GM23338 (cell line): ENCODE measurements around the gene USP35. TPM values are rescaled to one million over a fixed set of nuclear protein-coding genes. Genes with fewer than 3 reads are reported as not detected.

Experiments
- ATAC-seq: fragments of 200-7000 bp; cut with Tn5 transposase; 3 replicates; pipeline ENCODE4 v1.9.1; 2020
- DNase-seq: peaks from one replicate; pipeline ENCODE4 v3.0.0-alpha.2; 2015; ENCODE audit warnings: low spot score
- H2AFZ ChIP-seq: fragments of 200-600 bp; sonication (generic); 2 replicates; pipeline ENCODE4 v1.8.0; 2016; ENCODE audit warnings: antibody characterized with exemption, mild to moderate bottlenecking, moderate library complexity
- H3F3A ChIP-seq: fragments of 200-600 bp; sonication (generic); replicated peaks from 2 replicates; pipeline ENCODE4 v1.8.0; 2017; ENCODE audit warnings: antibody characterized with exemption, mixed run types, low read depth
- H3K27ac ChIP-seq: fragments of 200-600 bp; sonication (generic); 2 replicates; pipeline ENCODE4 v1.6.1; 2016; ENCODE audit warnings: low read depth
- H3K27me3 ChIP-seq: fragments of 200-600 bp; sonication (generic); 2 replicates; pipeline ENCODE4 v1.8.0; 2016; ENCODE audit warnings: mild to moderate bottlenecking, mixed run types, moderate library complexity; ENCODE audit not compliant: insufficient read depth
- H3K36me3 ChIP-seq: fragments of 200-600 bp; sonication (generic); 2 replicates; pipeline ENCODE4 v1.8.0; 2016; ENCODE audit warnings: mild to moderate bottlenecking; ENCODE audit not compliant: insufficient read depth
- H3K4me1 ChIP-seq: fragments of 200-600 bp; sonication (generic); 2 replicates; pipeline ENCODE4 v1.8.0; 2016; ENCODE audit warnings: mild to moderate bottlenecking, moderate library complexity; ENCODE audit not compliant: insufficient read depth
- H3K4me2 ChIP-seq: fragments of 200-600 bp; sonication (generic); 2 replicates; pipeline ENCODE4 v1.7.1; 2017; ENCODE audit warnings: mixed run types
- H3K4me3 ChIP-seq: fragments of 200-600 bp; sonication (generic); 2 replicates; pipeline ENCODE4 v1.6.1; 2016; ENCODE audit warnings: mixed run types
- H3K79me2 ChIP-seq: fragments of 200-600 bp; sonication (generic); replicated peaks from 2 replicates; pipeline ENCODE4 v1.8.0; 2017; ENCODE audit warnings: mild to moderate bottlenecking; ENCODE audit not compliant: insufficient read depth
- H3K9me2 ChIP-seq: fragments of 200-600 bp; sonication (generic); 2 replicates; pipeline ENCODE4 v1.8.0; 2017; ENCODE audit not compliant: insufficient read depth
- H4K20me1 ChIP-seq: fragments of 200-600 bp; sonication (generic); replicated peaks from 2 replicates; pipeline ENCODE4 v1.8.0; 2017; ENCODE audit warnings: mild to moderate bottlenecking; ENCODE audit not compliant: insufficient read depth
- H3K27ac Mint-ChIP-seq: 2 replicates; pipeline ENCODE4 v1.8.0; 2020; ENCODE audit warnings: inconsistent platforms, mild to moderate bottlenecking, moderate library complexity, mixed read lengths
- H3K27me3 Mint-ChIP-seq: 3 replicates; pipeline ENCODE4 v1.8.0; 2022; ENCODE audit warnings: low read depth, mild to moderate bottlenecking, moderate library complexity, mixed read lengths, inconsistent platforms; ENCODE audit not compliant: insufficient read depth, poor library complexity
- H3K36me3 Mint-ChIP-seq: 3 replicates; pipeline ENCODE4 v1.8.0; 2021; ENCODE audit warnings: low read depth, mild to moderate bottlenecking, inconsistent platforms, moderate library complexity, mixed read lengths
- H3K4me1 Mint-ChIP-seq: 3 replicates; pipeline ENCODE4 v1.8.0; 2020; ENCODE audit warnings: mild to moderate bottlenecking, inconsistent platforms, mixed read lengths
- H3K4me3 Mint-ChIP-seq: 3 replicates; pipeline ENCODE4 v1.8.0; 2021; ENCODE audit warnings: moderate library complexity, mild to moderate bottlenecking, inconsistent platforms, mixed read lengths
- H3K9me3 Mint-ChIP-seq: 3 replicates; pipeline ENCODE4 v1.8.0; 2020; ENCODE audit warnings: moderate library complexity, mild to moderate bottlenecking, inconsistent platforms, mixed read lengths
- CREB1 ChIP-seq: fragments of 250-450 bp; sonication (Bioruptor Pico); IDR thresholded peaks from 2 replicates; pipeline ENCODE4 v1.5.0; 2020; ENCODE audit warnings: low read depth, mild to moderate bottlenecking, moderate library complexity
- ETS1 ChIP-seq: IDR thresholded peaks from 2 replicates; pipeline ENCODE4 v1.6.1; 2016; ENCODE audit warnings: antibody characterized with exemption
- EZH2 ChIP-seq: fragments of 200-600 bp; sonication (generic); IDR thresholded peaks from one replicate; pipeline ENCODE4 v1.8.0; 2017; ENCODE audit warnings: antibody characterized with exemption, mild to moderate bottlenecking, low read depth; ENCODE audit not compliant: unreplicated experiment
- EZH2phosphoT487 ChIP-seq: fragments of 200-600 bp; sonication (generic); IDR thresholded peaks from one replicate; pipeline ENCODE4 v1.8.1; 2018; ENCODE audit warnings: antibody characterized with exemption; ENCODE audit not compliant: unreplicated experiment
- JUNB ChIP-seq: IDR thresholded peaks from one replicate; pipeline ENCODE4 v1.6.1; 2016; ENCODE audit warnings: antibody characterized with exemption; ENCODE audit not compliant: unreplicated experiment
- NANOG ChIP-seq: IDR thresholded peaks from 2 replicates; pipeline ENCODE4 v1.6.1; 2016; ENCODE audit warnings: antibody characterized with exemption, borderline replicate concordance
- POLR2AphosphoS5 ChIP-seq: IDR thresholded peaks from 2 replicates; pipeline ENCODE4 v1.6.1; 2016; ENCODE audit warnings: antibody characterized with exemption, low read depth
- STAT1 ChIP-seq: IDR thresholded peaks from one replicate; pipeline ENCODE4 v1.6.1; 2016; ENCODE audit warnings: antibody characterized with exemption; ENCODE audit not compliant: unreplicated experiment
- polyA plus RNA-seq: library from polyadenylated mRNA; unstranded; fragments of >200 nt; fragmentation: Nextera tagmentation; extraction: Ambion mirVana; gene quantifications from 2 replicates; pipeline ENCODE4 v1.2.1, GENCODE V29; 2016
- total RNA-seq: library from RNA; depleted of rRNA; stranded (reverse); fragments of >200 nt; shearing (Covaris generic); gene quantifications from 2 replicates; pipeline ENCODE4 v1.2.3, GENCODE V29; 2014

The USP35 gene
- total and polyA plus RNA-seq, 2 experiments from 2014 or later, result 2.5 to 10.7 TPM

GRCh38 chr11:78139422-78140391 lies 49.0 kb upstream of the USP35 start, which contains the start of gene ALG8:
ALG8 (minus strand) TSS chr11:78139626; CDS start chr11:78139588, 38 bp downstream.
- TF ChIP-seq ETS1 (peak; percentile 87), POLR2AphosphoS5 (peak; percentile 88), CREB1 (CRISPR knock-in tag) (peak; percentile 61), EZH2phosphoT487 (no peak)
- Mint-ChIP-seq H3K27ac (peak within 1 kb of the TSS; percentile 99), H3K4me3 (peak within 1 kb of the TSS; percentile 82), H3K27me3 (peaks cover 3% of the 10 kb centered on the region), H3K36me3 (peaks cover 67% of the 10 kb centered on the region), H3K9me3 (peaks cover 3% of the 10 kb centered on the region; the same call in 2 of the 3 replicates), H3K4me1 (peaks cover 15% of the 10 kb centered on the region)
- peaks cover 8% of the 10 kb centered on the region; the same call in 1 of the 2 replicates for H3K36me3 ChIP-seq
- peak within 1 kb of the TSS; percentile 76 for H3K4me3 ChIP-seq
- peak; percentile 98 for DNase-seq
- H3K9me2 ChIP-seq, result no peaks in the 10 kb centered on the region
- H4K20me1 ChIP-seq, result peaks cover 4% of the 10 kb centered on the region; the same call in 1 of the 2 replicates
- H3K4me2 ChIP-seq, result peak within 1 kb of the TSS; percentile 86
- peaks cover 13% of the 10 kb centered on the region; the same call in 1 of the 2 replicates for H3K4me1 ChIP-seq
- ATAC-seq, result peak; percentile 98
- H3K79me2 ChIP-seq, result peaks cover 59% of the 10 kb centered on the region
- peak within 1 kb of the TSS; percentile 83 for H3K27ac ChIP-seq
- no peaks in the 10 kb centered on the region for H3K27me3 ChIP-seq
- H2AFZ ChIP-seq, result peak within 1 kb of the TSS; percentile 52
- H3F3A ChIP-seq, result no peaks in the 10 kb centered on the region

- H3K4me2 ChIP-seq, result peak overlapping the region; percentile 86
- peaks cover 51% of the 10 kb centered on the region for H3K79me2 ChIP-seq
- H3F3A ChIP-seq, result 0 out of 2 replicates have a peak, but pooled peaks cover under 1% of the 10 kb centered on the region
- H3K27me3 ChIP-seq, result no peaks in the 10 kb centered on the region
- H3K36me3 ChIP-seq, result peaks cover 7% of the 10 kb centered on the region; the same call in 1 of the 2 replicates
- H2AFZ ChIP-seq, result no peak overlapping the region
- H4K20me1 ChIP-seq, result peaks cover 4% of the 10 kb centered on the region; the same call in 1 of the 2 replicates
- Mint-ChIP-seq H3K27ac (peak overlapping the region; percentile 71; the same call in 1 of the 2 replicates), H3K9me3 (peaks cover 3% of the 10 kb centered on the region; the same call in 2 of the 3 replicates), H3K36me3 (peaks cover 62% of the 10 kb centered on the region), H3K4me3 (peak overlapping the region; percentile 82), H3K27me3 (peaks cover 3% of the 10 kb centered on the region), H3K4me1 (peaks cover 15% of the 10 kb centered on the region)
- peak overlapping the region; percentile 69 for H3K27ac ChIP-seq
- H3K9me2 ChIP-seq, result no peaks in the 10 kb centered on the region
- H3K4me1 ChIP-seq, result peaks cover 13% of the 10 kb centered on the region; the same call in 1 of the 2 replicates
- no peak for ATAC-seq
- DNase-seq, result no peak
- TF ChIP-seq JUNB (no peak), NANOG (no peak), ETS1 (no peak), EZH2phosphoT487 (no peak), EZH2 (no peak), STAT1 (no peak)
- H3K4me3 ChIP-seq, result peak overlapping the region; percentile 76
These were observed 48.2 kb upstream of the USP35 start for GRCh38 chr11:78140392-78141077.
